Measurements from ENCODE around the gene SLC23A2. TPM values are rescaled to one million over a fixed set of nuclear protein-coding genes. Genes with fewer than 3 reads are reported as not detected.

SLC23A2 gene
- total and polyA plus RNA-seq, 4 donors: 9.1 to 48.4 (median 14.7) TPM

GRCh38 chr20:5031206-5031557, 29.9 kb upstream of the SLC23A2 start:
- H3K4me3 ChIP-seq (ENCODE audit: low read depth in 1 of 3, low read length in 3 of 3): no peak overlapping the region
- H3K36me3 ChIP-seq (ENCODE audit: control insufficient read depth in 4 of 4, insufficient read depth in 3 of 4, low read depth in 1 of 4, low read length in 3 of 4): no peaks in the 10 kb centered on the region
- H3K9me3 ChIP-seq (ENCODE audit: control insufficient read depth in 4 of 4, low read length in 3 of 4): no peaks in the 10 kb centered on the region
- no peak for TF ChIP-seq RXRA (IDR thresholded peaks at IDR 0.05)
- no peak for TF ChIP-seq CTCF (IDR thresholded peaks at IDR 0.05; ENCODE audit: low read depth, low read length, missing input control)
- no peak for TF ChIP-seq ATF3 (IDR thresholded peaks at IDR 0.05)
- TF ChIP-seq MAX (IDR thresholded peaks at IDR 0.05): no peak
- no peak for TF ChIP-seq ZBTB33 (IDR thresholded peaks at IDR 0.05)
- no peak for TF ChIP-seq YY1 (IDR thresholded peaks at IDR 0.05)
- no peak for TF ChIP-seq REST (IDR thresholded peaks at IDR 0.05)
- no peak for TF ChIP-seq NR2F2 (IDR thresholded peaks at IDR 0.05)
- no peak for TF ChIP-seq EGR1 (IDR thresholded peaks at IDR 0.05; ENCODE audit: low read depth in 2 of 2)
- TF ChIP-seq RAD21 (IDR thresholded peaks at IDR 0.05): no peak
- TF ChIP-seq FOXA1 (IDR thresholded peaks at IDR 0.05): no peak
- no peak for TF ChIP-seq JUND (IDR thresholded peaks at IDR 0.05)
- TF ChIP-seq TAF1 (conservative IDR thresholded peaks at IDR 0.05): no peak
- no peak for TF ChIP-seq GABPA (IDR thresholded peaks at IDR 0.05 in 1 of 2, conservative IDR thresholded peaks at IDR 0.05 in 1 of 2)
- TF ChIP-seq HNF4G (IDR thresholded peaks at IDR 0.05): no peak
- no peak for TF ChIP-seq FOXA2 (IDR thresholded peaks at IDR 0.05)
- TF ChIP-seq SP1 (IDR thresholded peaks at IDR 0.05): no peak
- no peak overlapping the region for H3K27ac ChIP-seq (ENCODE audit: low read depth in 1 of 2, low read length in 2 of 2)
- no peaks in the 10 kb centered on the region for H3K4me1 ChIP-seq (ENCODE audit: control insufficient read depth in 4 of 4, insufficient read depth in 4 of 4, low read length in 3 of 4)
- no peak for DNase-seq (ENCODE audit: low spot score)
- WGBS: 86% methylated on average over 10 of the region's 10 CpGs
- H3K27me3 ChIP-seq (ENCODE audit: control insufficient read depth in 4 of 4, insufficient read depth in 4 of 4, low read length in 3 of 4): no peaks in the 10 kb centered on the region
- H3K9ac ChIP-seq (ENCODE audit: low read depth in 1 of 2, low read length in 2 of 2): no peak overlapping the region

All from liver (tissue), 9 donors.